ENCODE data around the gene NRDC.
A peak's percentile ranks its signal among the peaks of the same experiment; 100 is the strongest.

Gene NRDC, protein sequence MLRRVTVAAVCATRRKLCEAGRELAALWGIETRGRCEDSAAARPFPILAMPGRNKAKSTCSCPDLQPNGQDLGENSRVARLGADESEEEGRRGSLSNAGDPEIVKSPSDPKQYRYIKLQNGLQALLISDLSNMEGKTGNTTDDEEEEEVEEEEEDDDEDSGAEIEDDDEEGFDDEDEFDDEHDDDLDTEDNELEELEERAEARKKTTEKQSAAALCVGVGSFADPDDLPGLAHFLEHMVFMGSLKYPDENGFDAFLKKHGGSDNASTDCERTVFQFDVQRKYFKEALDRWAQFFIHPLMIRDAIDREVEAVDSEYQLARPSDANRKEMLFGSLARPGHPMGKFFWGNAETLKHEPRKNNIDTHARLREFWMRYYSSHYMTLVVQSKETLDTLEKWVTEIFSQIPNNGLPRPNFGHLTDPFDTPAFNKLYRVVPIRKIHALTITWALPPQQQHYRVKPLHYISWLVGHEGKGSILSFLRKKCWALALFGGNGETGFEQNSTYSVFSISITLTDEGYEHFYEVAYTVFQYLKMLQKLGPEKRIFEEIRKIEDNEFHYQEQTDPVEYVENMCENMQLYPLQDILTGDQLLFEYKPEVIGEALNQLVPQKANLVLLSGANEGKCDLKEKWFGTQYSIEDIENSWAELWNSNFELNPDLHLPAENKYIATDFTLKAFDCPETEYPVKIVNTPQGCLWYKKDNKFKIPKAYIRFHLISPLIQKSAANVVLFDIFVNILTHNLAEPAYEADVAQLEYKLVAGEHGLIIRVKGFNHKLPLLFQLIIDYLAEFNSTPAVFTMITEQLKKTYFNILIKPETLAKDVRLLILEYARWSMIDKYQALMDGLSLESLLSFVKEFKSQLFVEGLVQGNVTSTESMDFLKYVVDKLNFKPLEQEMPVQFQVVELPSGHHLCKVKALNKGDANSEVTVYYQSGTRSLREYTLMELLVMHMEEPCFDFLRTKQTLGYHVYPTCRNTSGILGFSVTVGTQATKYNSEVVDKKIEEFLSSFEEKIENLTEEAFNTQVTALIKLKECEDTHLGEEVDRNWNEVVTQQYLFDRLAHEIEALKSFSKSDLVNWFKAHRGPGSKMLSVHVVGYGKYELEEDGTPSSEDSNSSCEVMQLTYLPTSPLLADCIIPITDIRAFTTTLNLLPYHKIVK

DNA sequence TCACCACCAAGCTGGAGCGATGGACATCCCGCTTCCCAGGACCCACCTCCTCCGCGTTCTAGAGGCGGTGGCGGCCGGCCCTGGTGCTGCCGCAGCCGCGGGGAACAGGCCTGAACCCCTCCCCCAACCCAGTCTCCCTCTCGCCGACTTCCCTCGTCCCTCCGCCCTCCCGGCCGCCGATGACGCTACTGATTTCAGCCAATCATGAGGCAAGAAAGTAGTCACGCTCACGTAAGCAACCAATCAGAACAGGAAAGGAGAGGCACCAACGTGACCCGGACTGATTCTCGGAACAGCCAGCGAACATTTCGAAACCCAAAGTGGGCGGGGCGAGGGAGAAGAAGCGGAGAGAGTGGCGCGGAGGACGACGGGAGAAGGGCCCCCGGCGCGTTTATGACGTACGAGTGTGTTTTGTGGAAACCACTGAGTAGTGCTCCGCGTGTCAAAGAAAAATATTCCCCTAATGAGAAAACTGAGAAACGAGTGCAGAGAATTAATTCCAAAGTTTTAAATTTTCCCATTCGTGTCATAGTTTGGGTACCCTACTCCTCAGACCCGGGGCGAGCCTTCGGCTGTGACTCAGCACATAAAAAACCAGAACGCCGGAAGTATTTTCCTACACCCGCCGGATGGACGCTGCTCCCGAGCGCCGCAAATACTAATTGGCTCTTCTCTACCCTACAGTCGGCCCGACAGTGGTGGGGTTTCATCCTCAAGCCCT, at the start of gene NRDC:
NRDC (minus strand) TSS at position 112 of the 721 bp plus-strand sequence. CDS start 112 bp downstream, outside the sequence.
- DNase-seq: peak; percentile 90 to 100 (median 98)

DNA sequence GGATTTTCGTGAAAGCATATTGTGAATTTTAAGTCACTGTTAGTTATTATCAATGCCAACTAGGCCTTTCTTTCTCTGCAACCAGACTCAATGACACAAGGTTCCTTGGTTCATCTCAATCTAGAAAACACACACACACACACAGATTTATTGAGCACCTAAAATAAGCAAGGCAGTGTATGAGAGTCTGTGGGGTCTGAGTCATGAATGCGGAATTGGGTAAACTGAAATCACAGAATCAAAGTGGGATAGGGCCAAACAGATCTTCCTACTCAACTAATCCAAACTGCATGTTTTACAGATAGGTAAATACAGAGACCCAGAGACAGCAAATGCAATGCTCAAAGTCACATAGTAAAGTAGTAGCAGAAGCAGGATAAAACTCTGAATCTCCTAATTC, 48.5 kb upstream of the NRDC start:
- no peak for DNase-seq

DNA sequence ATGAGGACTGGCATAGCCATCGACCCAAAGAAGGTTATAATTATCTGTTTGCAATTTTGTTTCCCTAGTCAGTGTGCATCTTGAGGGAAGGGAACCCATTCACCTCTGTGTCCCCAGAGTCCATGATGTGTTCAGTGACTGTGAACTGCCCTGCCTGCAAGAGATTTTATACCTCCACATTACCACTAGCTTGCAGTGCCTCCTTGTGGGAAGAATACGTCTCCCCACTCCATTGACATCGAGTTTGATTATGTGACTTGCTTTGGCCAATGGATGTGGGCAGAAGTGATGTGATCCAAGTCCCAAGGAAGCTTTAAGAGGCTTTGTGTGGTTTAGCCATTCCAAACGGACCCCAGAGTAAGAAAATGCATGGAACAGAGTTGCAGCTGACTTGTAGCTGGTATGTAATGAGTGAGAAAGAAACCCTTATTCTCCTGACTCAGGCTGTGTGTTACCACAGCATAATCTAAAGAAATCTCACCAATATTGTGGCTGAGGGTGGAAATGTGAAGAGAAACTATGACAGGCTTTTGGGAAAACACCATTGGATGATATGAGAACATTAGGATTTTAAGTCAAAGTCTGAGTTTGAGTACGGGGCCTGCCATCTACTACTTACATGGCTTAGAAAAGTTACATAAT, 47.8 kb upstream of the NRDC start:
- peak in 1 of 51 donors; percentile 12 for DNase-seq

DNA sequence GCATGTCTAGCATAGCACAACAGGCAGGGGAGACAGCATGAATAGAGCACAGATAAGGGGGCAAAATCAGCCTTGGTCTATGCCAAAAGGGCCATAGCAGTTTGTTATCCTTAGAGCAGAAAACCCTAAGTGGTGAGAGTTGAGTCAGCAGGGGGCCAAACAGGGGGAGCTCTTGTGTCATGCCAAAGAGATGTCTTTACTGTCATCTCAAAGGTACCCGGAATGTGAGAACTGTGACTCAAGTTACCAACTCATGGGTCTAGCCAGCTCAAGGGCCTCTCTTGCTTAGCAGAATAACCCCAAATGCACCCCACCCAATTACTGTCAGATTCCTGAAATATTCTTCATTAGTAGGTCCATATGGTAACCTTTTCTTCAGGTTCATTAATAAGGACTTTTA, 45.9 kb upstream of the NRDC start:
- DNase-seq: no peak

DNA sequence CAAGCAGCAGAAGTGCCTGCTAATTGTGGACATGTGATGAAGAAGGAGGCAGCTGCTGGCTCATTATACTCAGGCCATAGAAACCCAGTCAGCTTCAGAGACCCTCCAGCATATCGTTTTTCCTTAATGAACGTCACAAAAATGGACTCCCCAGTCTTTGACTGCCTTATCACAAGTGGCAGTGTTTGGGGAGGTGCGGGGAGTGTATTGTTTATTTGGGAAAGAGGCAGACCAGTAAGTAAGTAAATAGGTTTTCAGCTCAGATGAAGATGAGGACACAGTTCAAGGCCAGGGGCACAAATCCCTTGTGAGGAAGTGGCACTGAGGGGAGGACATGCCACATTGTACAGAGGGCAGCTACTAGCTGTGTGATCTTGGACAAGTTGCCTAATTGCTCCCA, 43.5 kb upstream of the NRDC start:
- no peak for DNase-seq

DNA sequence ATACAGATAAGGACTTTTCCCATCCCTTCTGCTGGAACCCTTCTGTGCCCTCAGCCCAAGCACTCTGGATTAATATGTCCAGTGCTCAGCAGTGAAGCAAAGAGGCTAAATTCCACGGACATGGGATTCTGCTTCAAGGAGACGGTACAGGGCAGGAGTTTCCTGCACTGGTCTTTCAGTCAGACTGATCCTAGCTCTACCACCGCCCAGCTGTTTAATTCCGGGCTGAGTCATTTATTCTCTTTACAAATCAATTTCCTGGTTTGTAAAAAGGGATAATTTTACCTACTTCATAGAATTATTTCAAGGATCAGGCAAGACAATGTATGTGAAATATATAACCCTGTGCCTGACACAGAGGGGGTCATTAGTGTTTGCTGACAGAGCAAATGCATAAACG, 41.6 kb upstream of the NRDC start:
- DNase-seq: no peak

DNA sequence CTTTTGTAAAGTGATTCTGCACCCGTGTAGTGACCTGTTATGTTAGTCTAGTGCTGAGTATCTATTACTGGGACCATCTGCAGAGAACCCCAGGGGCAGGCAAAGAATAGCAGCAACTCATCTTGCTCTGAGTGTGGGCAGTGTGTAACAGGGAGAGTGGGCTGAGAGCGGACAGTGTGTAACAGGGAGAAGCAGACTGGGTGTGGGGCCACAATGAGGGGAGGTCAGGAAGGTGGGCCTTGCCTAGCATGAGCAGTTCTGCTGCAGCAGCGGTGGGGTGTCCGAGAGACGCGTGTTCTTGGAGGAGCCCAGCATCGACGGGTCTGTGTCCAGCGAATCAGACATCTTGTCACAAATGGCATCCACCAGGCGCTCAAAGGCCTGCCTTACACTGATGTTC, 41.2 kb upstream of the NRDC start:
- DNase-seq: no peak

DNA sequence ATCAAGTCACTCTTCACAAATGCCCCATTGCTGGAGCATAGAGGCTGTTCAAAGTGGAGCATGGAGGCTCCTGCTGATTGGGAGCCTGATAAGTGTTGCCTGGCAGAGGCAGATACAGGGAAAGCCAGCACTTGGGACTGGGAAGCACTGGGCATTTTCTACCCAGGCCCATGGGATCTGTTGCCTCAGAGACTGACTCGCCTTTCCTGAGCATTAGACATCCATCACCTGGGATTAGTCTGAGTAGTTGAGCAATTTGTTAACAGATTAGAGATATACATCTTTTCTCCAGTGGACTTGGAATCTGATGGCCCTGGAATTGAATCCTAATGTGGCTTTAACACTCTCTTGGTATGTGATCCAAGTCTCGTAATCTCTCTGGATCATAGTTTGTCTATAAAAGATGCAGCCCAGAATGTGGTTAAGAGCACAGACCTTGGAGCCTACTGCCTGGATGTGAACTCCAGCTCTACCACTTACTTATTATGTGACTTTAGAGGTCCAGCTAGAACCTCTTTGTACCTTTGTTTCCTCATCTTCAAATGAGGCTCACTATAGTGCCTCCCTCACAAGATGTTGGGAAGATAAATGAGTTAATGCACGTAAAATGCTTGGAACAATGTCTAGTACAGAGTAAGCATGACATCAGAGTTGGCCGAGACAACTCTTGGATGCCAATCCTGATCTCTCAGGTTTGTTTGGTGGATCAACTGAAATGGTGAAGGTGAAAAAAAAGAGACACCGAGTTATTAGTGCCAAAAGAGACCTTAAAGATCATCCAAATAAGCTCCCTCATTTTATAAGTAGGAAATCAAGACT, 38.3 kb upstream of the NRDC start:
- no peak for DNase-seq

DNA sequence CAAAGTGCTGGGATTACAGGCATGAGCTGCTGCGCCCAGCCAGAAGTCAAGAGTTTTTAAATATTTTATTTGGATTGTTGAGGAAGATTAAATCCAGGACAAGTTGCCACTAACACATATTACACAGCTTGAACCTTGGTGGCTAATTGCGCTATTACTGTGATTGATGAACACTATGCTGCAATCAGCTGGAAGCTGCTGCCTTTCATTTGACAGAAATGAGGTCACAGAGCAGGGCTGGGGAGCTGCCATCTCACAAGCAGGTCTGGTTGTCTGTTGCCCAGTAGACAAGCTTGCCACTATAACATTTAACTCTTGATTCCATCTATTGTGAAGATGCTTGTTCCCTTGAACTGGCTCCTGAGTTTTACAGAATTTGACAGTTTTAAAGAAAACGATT, 37.4 kb upstream of the NRDC start:
- DNase-seq: no peak

DNA sequence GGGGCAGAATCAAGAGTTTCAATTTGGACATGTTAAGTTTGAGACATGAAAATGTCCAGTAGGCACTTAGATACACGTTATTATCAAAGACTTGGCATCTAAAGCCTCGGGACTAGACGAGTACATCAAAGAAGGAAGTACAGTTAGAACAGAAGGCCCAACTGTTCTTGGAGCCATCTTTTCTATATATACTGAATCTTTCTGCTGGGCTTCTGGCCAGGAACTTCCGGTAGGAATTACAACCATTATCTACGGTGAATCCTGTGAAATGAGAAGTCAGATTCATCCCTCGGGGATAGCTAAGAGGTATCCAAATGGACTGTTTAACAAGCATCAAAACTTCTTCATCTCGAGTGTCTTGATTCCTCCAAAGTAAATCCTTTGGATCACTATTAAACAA, 34.4 kb upstream of the NRDC start:
- DNase-seq: no peak

DNA sequence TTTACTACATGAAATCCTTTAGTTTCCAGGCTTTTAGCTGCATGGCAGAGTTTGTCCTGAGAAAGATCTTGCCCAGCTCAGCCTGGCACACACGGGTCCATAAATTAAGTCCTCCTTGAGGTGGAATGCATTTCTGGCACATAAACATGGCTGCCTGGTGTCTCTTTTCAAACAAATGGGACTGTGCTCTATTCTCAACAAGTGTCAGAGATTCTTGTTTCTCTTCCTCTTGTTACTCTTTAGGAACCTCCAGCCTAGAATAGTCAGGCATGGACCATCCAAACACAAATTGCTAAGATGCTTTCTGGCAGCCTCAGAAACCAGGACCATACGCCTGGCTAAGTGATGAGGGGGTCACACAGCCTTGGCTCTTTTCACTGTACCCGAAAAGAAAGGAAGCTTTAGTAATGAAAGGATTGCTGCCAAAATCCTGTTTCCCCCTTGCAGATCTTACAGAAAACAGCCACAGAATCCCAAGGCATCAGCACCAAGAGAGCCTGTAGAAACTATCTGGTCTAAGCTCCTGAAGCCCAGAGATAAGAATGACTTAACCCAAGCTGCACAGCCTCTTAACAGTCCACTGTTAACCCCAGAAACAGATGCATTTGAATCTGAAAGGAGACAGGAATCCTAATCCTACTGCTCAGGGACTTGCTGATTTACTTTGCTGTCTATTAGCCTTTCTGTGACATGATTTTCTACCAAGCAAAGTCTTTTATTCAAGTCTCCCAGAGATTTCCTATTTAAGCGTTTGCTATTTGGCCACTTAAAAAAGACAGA, 31.9 kb upstream of the NRDC start:
- no peak for DNase-seq

DNA sequence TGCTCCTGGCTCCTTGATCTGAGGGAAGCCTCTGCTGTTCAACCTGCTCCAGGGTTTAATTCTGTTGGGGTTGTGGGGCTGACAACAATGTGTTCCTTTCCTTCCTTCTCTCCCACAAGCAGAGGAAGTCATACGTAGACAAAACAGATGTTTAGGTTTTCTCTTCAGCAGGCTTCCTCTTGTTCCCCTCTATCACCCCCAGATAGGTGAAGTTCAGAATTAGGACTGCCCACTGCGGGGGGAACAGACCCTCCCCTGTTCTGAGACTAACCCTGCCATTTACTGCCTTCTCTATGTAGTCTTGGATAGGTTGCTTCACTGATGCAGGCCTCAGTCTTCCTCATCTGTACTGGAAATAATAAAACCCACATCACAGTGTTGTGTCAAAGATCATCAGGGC, 30.0 kb upstream of the NRDC start:
- no peak for DNase-seq

DNA sequence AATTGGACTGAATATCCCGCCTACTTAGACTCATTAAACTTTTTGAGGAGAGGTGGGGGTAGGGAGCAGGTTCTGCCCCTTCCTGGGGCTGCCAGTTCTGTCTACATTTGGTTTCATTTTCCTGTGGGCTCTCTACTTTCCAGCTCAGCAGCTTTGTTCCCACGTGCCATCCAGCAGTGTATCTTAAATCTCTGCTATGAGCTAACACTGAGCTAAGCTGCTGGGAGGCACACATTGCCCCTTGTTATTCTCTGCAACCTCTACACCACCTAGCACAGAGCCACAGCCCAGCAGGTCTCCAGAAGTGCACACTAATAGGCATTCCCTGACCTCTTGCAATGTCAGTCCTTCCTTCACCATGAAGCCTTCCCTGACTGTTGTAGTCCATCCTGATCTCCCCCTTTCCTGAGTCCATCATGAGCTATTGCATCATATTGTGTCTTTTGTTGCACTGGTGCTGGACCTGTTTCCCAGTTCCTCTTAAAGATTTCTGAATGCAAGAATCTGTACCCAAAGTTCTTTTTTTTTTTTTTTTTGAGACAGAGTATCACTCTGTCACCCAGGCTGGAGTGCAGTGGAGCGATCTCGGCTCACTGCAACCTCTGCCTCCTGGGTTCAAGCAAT, 28.7 kb upstream of the NRDC start:
- no peak for DNase-seq

DNA sequence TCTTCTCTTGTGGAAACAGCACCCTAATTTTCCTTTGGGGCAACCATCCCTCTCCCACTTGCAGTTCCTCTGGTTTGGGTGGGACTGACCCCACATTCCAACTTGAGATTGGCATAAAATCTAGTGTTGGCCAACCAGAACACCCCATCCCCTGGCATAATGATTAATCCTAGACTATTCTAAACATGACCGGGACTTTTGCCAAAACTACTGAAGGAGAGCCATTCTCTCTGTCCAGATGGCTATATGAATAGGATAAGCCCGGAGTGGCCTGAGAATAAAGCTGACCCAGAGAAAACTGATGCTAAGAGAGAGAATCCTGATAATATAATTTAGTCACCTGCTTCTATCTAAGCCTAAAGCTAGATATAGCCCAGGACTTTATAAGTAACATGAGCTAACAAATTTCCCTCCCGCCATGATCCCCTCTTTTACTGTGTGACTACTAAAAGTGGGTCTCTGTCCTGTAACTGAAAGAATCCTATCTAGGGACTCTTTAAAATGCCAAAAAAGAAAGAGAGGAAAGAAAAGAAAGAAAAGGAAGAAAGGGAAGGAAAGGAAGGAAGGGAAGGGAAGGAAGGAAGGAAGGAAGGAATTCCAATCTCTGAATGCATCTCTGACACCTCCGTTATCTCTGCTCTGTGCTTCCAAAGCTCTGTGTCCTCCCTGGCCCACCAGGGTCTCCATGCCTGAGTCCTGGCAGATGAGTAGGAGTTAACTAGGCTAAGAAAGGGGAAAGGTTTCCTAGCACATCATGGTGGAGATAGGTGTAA, 28.0 kb upstream of the NRDC start:
- DNase-seq: peak in 7 of 51 donors; percentile 1 to 38 (median 8)

DNA sequence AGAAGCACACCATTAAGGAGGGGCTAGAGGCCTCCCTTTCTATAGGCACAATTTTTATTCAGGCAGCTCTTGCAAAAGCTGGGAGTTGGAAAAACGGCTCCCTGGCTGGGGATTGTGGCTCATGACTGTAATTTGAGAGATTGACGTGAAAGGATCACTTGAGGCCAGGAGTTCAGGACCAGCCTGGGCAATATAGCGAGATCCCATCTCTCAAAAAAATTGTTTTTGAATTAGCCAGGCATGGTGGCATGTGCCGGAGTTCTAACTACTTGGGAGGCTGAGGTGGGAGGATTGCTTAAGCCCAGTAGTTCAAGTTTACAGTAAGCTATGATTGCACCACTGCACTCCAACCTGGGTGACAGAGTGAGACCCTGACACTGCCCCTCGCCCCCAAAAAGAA, 23.9 kb upstream of the NRDC start:
- no peak for DNase-seq

DNA sequence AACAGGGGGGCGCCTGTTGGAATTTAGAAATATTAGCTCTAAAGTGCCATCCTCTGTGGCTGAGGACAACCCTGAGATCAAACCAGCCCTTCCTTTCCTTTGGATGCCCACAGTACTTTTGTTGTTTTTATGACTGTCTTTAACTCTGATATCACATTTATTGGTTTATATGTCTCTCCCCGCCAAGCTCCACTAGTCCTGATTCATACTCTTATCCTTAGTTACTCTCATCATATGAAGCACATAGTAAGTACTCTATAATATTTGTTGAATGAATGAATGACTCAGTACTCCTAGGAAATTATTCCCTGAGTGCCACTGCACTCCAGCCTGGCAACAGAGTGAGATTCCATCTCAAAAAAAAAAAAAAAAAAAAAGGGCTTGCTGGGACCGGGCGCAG, 22.6 kb upstream of the NRDC start:
- no peak for DNase-seq

DNA sequence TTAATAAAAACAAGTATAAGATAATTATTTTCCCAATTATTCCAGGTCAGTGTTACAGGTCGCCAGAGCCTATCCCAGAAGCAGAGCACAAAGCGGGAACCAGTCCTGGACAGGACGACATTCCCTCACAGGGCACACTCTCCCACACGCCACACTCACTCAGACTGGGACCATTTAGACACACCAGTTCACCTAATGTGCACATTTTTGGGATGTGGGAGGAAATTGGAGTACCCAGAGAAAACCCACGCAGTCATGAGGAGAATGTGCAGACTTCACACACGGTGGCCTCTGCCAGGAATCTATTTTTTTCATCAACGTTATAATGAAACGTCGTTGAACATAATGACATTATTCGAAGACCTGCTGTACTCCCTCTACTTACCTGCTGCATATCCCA, 20.5 kb upstream of the NRDC start:
- no peak for DNase-seq
